GM23248 (cell line): ENCODE measurements around the gene EML3.

Experiments used
- EZH2 ChIP-seq: fragments of 200-600 bp; sonication (generic); IDR thresholded peaks from 2 replicates; pipeline ENCODE4 v1.6.1; 2018; ENCODE audit warnings: antibody characterized with exemption, mild to moderate bottlenecking; ENCODE audit not compliant: insufficient read depth, poor library complexity, severe bottlenecking
- EZH2phosphoT487 ChIP-seq: fragments of 200-600 bp; sonication (generic); IDR thresholded peaks from 2 replicates; pipeline ENCODE4 v1.6.1; 2018; ENCODE audit warnings: antibody characterized with exemption, moderate library complexity, mild to moderate bottlenecking, low read depth; ENCODE audit not compliant: insufficient read depth

- TF ChIP-seq EZH2 = no peak
- no peak for TF ChIP-seq EZH2phosphoT487
Measured at GRCh38 chr11:62573006-62573591, 39.5 kb downstream of the EML3 start.
